H1 (cell line): ENCODE results near the gene CEP57L1. TPM values are rescaled to one million over a fixed set of nuclear protein-coding genes. Genes with fewer than 3 reads are reported as not detected.

Source experiments
- CTCF ChIA-PET: fragments of 300-600 bp; sonication (Branson Sonifier 250); formaldehyde crosslinking; loops from one replicate; lab custom pipeline; 2021; ENCODE audit not compliant: partially characterized antibody; lab: Charles Lee
- POLR2A ChIA-PET: fragments of 300-600 bp; sonication (Branson Sonifier 250); formaldehyde crosslinking; loops from one replicate; lab custom pipeline; 2021; ENCODE audit warnings: inconsistent platforms; ENCODE audit not compliant: partially characterized antibody; lab: Charles Lee
- DNase-seq, 2 experiments: peaks; one replicate each; pipeline versions ENCODE4 v3.0.0 to v3.0.0-alpha.2; 2010 to 2022; ENCODE audit warnings: low spot score in 2 of 2, low read depth in 1 of 2, mixed read lengths in 1 of 2
- FAIRE-seq: peaks from 2 replicates; lab custom pipeline; 2011; peaks lifted over from hg19 to GRCh38; lab: Jason Lieb, UNC
- H2AFZ ChIP-seq: 2 replicates; pipeline ENCODE4 v1.8.1; 2012; ENCODE audit warnings: low read length, inconsistent platforms
- H2AK5ac ChIP-seq: 2 replicates; pipeline ENCODE4 v1.6.1; 2013; ENCODE audit warnings: low read depth, low read length
- H2BK120ac ChIP-seq: replicated peaks from 2 replicates; pipeline ENCODE3; 2013; ENCODE audit warnings: low read depth, low read length, inconsistent platforms
- H2BK12ac ChIP-seq: 2 replicates; pipeline ENCODE4 v1.6.1; 2013; ENCODE audit warnings: low read depth, low read length
- H2BK15ac ChIP-seq: 2 replicates; pipeline ENCODE4 v1.6.1; 2013; ENCODE audit warnings: low read length
- H2BK20ac ChIP-seq: 2 replicates; pipeline ENCODE4 v1.6.1; 2013; ENCODE audit warnings: low read length
- H2BK5ac ChIP-seq: 2 replicates; pipeline ENCODE4 v1.6.1; 2013; ENCODE audit warnings: low read depth, low read length
- H3K14ac ChIP-seq: 2 replicates; pipeline ENCODE4 v1.6.1; 2013; ENCODE audit warnings: inconsistent platforms; ENCODE audit not compliant: insufficient read length
- H3K18ac ChIP-seq: 2 replicates; pipeline ENCODE4 v1.6.1; 2013; ENCODE audit warnings: low read length; ENCODE audit errors: extremely low read depth
- H3K23ac ChIP-seq: 2 replicates; pipeline ENCODE4 v1.6.1; 2013; ENCODE audit warnings: inconsistent platforms; ENCODE audit not compliant: insufficient read length
- H3K23me2 ChIP-seq: 2 replicates; pipeline ENCODE4 v1.6.1; 2013; ENCODE audit warnings: low read depth, low read length
- H3K27ac ChIP-seq: 2 replicates; pipeline ENCODE4 v1.6.1; 2011; ENCODE audit warnings: low read depth, low read length, inconsistent platforms
- H3K27me3 ChIP-seq, 4 experiments: replicated peaks in 1 of 4; 1 replicate in 1 of 4; 2 replicates in 3 of 4; pipeline versions ENCODE4 v1.6.1 to v1.8.1; 2011 to 2013; ENCODE audit warnings: low read length in 3 of 4, mild to moderate bottlenecking in 3 of 4, inconsistent platforms in 2 of 4, mixed read lengths in 2 of 4, moderate library complexity in 1 of 4; ENCODE audit not compliant: control insufficient read depth in 3 of 4, insufficient read depth in 3 of 4; ENCODE audit errors: extremely low read depth in 1 of 4
- H3K36me3 ChIP-seq, 4 experiments: 2 replicates each; pipeline versions ENCODE4 v1.6.1 to v1.8.1; 2011 to 2013; ENCODE audit warnings: mild to moderate bottlenecking in 4 of 4, low read length in 3 of 4, moderate library complexity in 2 of 4, control low read depth in 1 of 4, inconsistent platforms in 1 of 4; ENCODE audit not compliant: insufficient read depth in 4 of 4, control insufficient read depth in 2 of 4
- H3K4ac ChIP-seq: replicated peaks from 2 replicates; pipeline ENCODE3; 2013; ENCODE audit warnings: low read length, low read depth, mixed read lengths, inconsistent platforms; ENCODE audit not compliant: insufficient read length
- H3K4me1 ChIP-seq, 4 experiments: replicated peaks in 1 of 4; 1 replicate in 1 of 4; 2 replicates in 3 of 4; pipeline versions ENCODE4 v1.6.1 to v1.8.1; 2011 to 2013; ENCODE audit warnings: low read length in 3 of 4, inconsistent platforms in 2 of 4, mixed read lengths in 1 of 4; ENCODE audit not compliant: insufficient read depth in 4 of 4, control insufficient read depth in 3 of 4
- H3K4me2 ChIP-seq, 2 experiments: 2 replicates each; pipeline versions ENCODE4 v1.6.1 to v1.8.1; 2011 to 2013; ENCODE audit warnings: low read depth in 2 of 2, low read length in 2 of 2, control low read depth in 1 of 2, inconsistent platforms in 1 of 2, mild to moderate bottlenecking in 1 of 2; ENCODE audit not compliant: insufficient read depth in 1 of 2
- H3K4me3 ChIP-seq, 4 experiments: fragments of 200-600, 300-600 bp in 1 of 4; sonication (generic), shearing (Covaris generic), sonication (Bioruptor Twin) in 1 of 4; 2 replicates each; pipeline versions ENCODE4 v1.5.1 to v1.8.1; 2011 to 2016; ENCODE audit warnings: low read length in 4 of 4, low read depth in 3 of 4, control low read depth in 2 of 4, inconsistent platforms in 2 of 4, mild to moderate bottlenecking in 2 of 4, mixed read lengths in 1 of 4, moderate library complexity in 1 of 4; ENCODE audit not compliant: insufficient read depth in 2 of 4; ENCODE audit errors: extremely low read depth in 1 of 4
- H3K56ac ChIP-seq: replicated peaks from 2 replicates; pipeline ENCODE3; 2013; ENCODE audit warnings: low read depth, mild to moderate bottlenecking, mixed read lengths, low read length, inconsistent platforms; ENCODE audit not compliant: insufficient read length
- H3K79me1 ChIP-seq: 2 replicates; pipeline ENCODE4 v1.6.1; 2013; ENCODE audit warnings: low read depth, low read length, control low read depth
- H3K79me2 ChIP-seq, 2 experiments: 2 replicates each; pipeline versions ENCODE4 v1.6.1 to v1.8.1; 2012 to 2013; ENCODE audit warnings: low read length in 2 of 2, mild to moderate bottlenecking in 2 of 2, inconsistent platforms in 1 of 2; ENCODE audit not compliant: insufficient read depth in 2 of 2, control insufficient read depth in 1 of 2
- H3K9ac ChIP-seq, 4 experiments: replicated peaks in 1 of 4; 1 replicate in 1 of 4; 2 replicates in 3 of 4; pipeline versions ENCODE4 v1.6.1 to v1.8.1; 2011 to 2013; ENCODE audit warnings: low read depth in 3 of 4, low read length in 3 of 4, control low read depth in 2 of 4, mild to moderate bottlenecking in 2 of 4, moderate library complexity in 2 of 4, inconsistent platforms in 1 of 4; ENCODE audit errors: extremely low read depth in 1 of 4
- H3K9me3 ChIP-seq, 2 experiments: 2 replicates each; pipeline versions ENCODE4 v1.6.1 to v1.8.1; 2012 to 2013; ENCODE audit warnings: mild to moderate bottlenecking in 2 of 2, moderate library complexity in 2 of 2, control low read depth in 1 of 2, inconsistent platforms in 1 of 2, low read depth in 1 of 2, low read length in 1 of 2, mixed read lengths in 1 of 2; ENCODE audit not compliant: insufficient read depth in 2 of 2
- H4K20me1 ChIP-seq, 2 experiments: replicated peaks in 1 of 2; 2 replicates each; pipeline versions ENCODE3 to v1.8.1; 2011 to 2013; ENCODE audit warnings: inconsistent platforms in 2 of 2, low read length in 2 of 2, mild to moderate bottlenecking in 1 of 2; ENCODE audit not compliant: insufficient read depth in 2 of 2, control insufficient read depth in 1 of 2
- H4K5ac ChIP-seq: 2 replicates; pipeline ENCODE4 v1.6.1; 2013; ENCODE audit warnings: low read length, low read depth, mixed read lengths, inconsistent platforms; ENCODE audit not compliant: insufficient read length
- H4K8ac ChIP-seq: 2 replicates; pipeline ENCODE4 v1.8.0; 2013; ENCODE audit warnings: mild to moderate bottlenecking, moderate library complexity, low read length, inconsistent platforms; ENCODE audit not compliant: insufficient read depth; ENCODE audit errors: extremely low read depth
- H4K91ac ChIP-seq: replicated peaks from 2 replicates; pipeline ENCODE3; 2013; ENCODE audit warnings: low read length, mixed read lengths, inconsistent platforms; ENCODE audit not compliant: insufficient read length
- JUN ChIP-seq: IDR thresholded peaks from 2 replicates; pipeline ENCODE4 v1.6.1; 2011; ENCODE audit warnings: low read depth, mild to moderate bottlenecking, improper control_type of control experiment, low read length
- TAF7 ChIP-seq: optimal IDR thresholded peaks from 2 replicates; pipeline ENCODE3; 2011; ENCODE audit warnings: low read depth, mild to moderate bottlenecking, inconsistent platforms, low read length, moderate library complexity, borderline replicate concordance
- WGBS, 2 experiments: shearing (Covaris generic) in 1 of 2; methylation state at CpG; one replicate each; pipeline versions ENCODE4 v1.1.6 to v1.1.7; 2013 to 2015; ENCODE audit warnings: low lambda C conversion rate in 2 of 2, mixed read lengths in 2 of 2, inconsistent platforms in 1 of 2, low coverage in 1 of 2, missing lambda C conversion rate in 1 of 2; ENCODE audit not compliant: insufficient replicate concordance in 2 of 2, insufficient coverage in 1 of 2, insufficient read length in 1 of 2; ENCODE audit errors: extremely low coverage in 1 of 2, missing lambda C conversion rate in 1 of 2; 5-methylcytosine and 5-hydroxymethylcytosine counted together
- polyA plus RNA-seq, 7 experiments: library from polyadenylated mRNA; depleted of rRNA in 3 of 7; stranded (reverse) in 5 of 7; unstranded in 2 of 7; fragments of >200 nt in 5 of 7; fragments of 200-250 nt in 2 of 7; gene quantifications; 1 replicate in 5 of 7; 2 replicates in 1 of 7; 4 replicates in 1 of 7; pipeline versions ENCODE4 v1.2.1 to v1.2.3, GENCODE V29; 2011 to 2013; ENCODE audit warnings: missing spikeins in 2 of 7, mixed read lengths in 2 of 7
- total RNA-seq: library from RNA; stranded (reverse); fragmentation: NEBNext Ultra II Directional; extraction: Animal tissue kit (Norgen Biotek cat#: 25700); gene quantifications from 2 replicates; pipeline ENCODE4 v1.2.1, GENCODE V29; 2021
- TF ChIP-seq, protein P1 (sequence below): IDR thresholded peaks from 2 replicates; pipeline ENCODE4 v1.6.1; 2011; ENCODE audit warnings: low read depth, mild to moderate bottlenecking, low read length; ENCODE audit not compliant: insufficient read depth
- TF ChIP-seq, protein P2 (sequence below): IDR thresholded peaks from 2 replicates; pipeline ENCODE4 v1.6.1; 2012; ENCODE audit warnings: inconsistent platforms

The CEP57L1 gene
- total and polyA plus RNA-seq, 2 of the 8 experiments (the other 6 are each of a cell fraction or from before 2014, with no cell fraction given), result 3.6 to 11.5 TPM

DNA sequence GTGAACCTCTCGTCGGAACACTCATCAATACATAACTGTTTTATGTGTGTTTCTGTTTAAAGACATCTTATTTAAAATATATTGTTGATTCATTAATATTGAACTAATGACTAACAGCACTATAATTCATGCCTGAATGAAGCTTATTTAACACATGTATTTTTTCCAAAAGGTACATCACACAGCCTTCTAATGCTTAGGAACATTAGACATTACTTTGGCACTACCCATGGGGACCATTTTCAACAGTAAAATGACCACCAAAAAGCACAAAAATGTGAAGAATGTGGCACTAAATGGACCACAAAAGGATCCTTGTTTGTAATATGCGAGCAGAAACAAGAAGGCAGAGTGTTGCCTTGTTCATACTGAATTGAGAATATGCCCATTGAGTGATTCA is 109.2 kb downstream of the CEP57L1 start:
- Histone ChIP-seq H3K79me1 (no peaks in the 10 kb centered on the region), H3K14ac (no peak overlapping the region), H2BK5ac (no peak overlapping the region), H2BK120ac (no peak overlapping the region), H4K8ac (no peak overlapping the region), H3K56ac (no peak overlapping the region), H3K27me3 (no peaks in the 10 kb centered on the region), H3K23ac (no peak overlapping the region), H4K91ac (no peak overlapping the region), H3K79me2 (no peaks in the 10 kb centered on the region), H3K4ac (no peak overlapping the region), H3K9ac (no peak overlapping the region), H3K9me3 (no peaks in the 10 kb centered on the region), H2BK12ac (no peak overlapping the region), H2BK20ac (no peak overlapping the region), H3K4me2 (no peak overlapping the region), H2AFZ (no peak overlapping the region), H3K18ac (no peak overlapping the region), H3K23me2 (no peaks in the 10 kb centered on the region), H3K36me3 (no peaks in the 10 kb centered on the region), H4K20me1 (no peaks in the 10 kb centered on the region), H3K27ac (no peak overlapping the region), H4K5ac (no peak overlapping the region), H3K4me1 (no peaks in the 10 kb centered on the region), H2AK5ac (no peak overlapping the region), H2BK15ac (no peak overlapping the region), H3K4me3 (no peak overlapping the region)
- POLR2A ChIA-PET, result no interaction called here
- 93% methylated on average over 3 of the region's 3 CpGs; no CpG with 5 or more reads in 1 of the 2 experiments for WGBS, 2 experiments
- DNase-seq, result no peak
- no peak for FAIRE-seq
- CTCF ChIA-PET, result no interaction called here
- TF ChIP-seq TAF7, result no peak
- TF ChIP-seq, protein P1, sequence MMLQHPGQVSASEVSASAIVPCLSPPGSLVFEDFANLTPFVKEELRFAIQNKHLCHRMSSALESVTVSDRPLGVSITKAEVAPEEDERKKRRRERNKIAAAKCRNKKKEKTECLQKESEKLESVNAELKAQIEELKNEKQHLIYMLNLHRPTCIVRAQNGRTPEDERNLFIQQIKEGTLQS, result no peak
- TF ChIP-seq, protein P2, sequence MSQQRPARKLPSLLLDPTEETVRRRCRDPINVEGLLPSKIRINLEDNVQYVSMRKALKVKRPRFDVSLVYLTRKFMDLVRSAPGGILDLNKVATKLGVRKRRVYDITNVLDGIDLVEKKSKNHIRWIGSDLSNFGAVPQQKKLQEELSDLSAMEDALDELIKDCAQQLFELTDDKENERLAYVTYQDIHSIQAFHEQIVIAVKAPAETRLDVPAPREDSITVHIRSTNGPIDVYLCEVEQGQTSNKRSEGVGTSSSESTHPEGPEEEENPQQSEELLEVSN, result no peak
- TF ChIP-seq JUN, result no peak
